Measurements from ENCODE around the gene ZNF227.

GRCh38 chr19:44228318-44228717 is 16.0 kb downstream of the ZNF227 start:
- TF ChIP-seq EP300 (IDR thresholded peaks at IDR 0.05), result no peak
- no peak for TF ChIP-seq CTCF (IDR thresholded peaks at IDR 0.05)
